ENCODE data around the gene SAP30BP.
A peak's percentile ranks its signal among the peaks of the same experiment; 100 is the strongest.

SAP30BP gene

GRCh38 chr17:75666959-75667790 is at the start of gene SAP30BP, which contains the start of gene RECQL5:
Gene SAP30BP (plus strand): TSS chr17:75667338. CDS start chr17:75667373, 35 bp downstream.
Gene RECQL5 (minus strand): TSS chr17:75667154. CDS start chr17:75666557, 597 bp downstream.
- DNase-seq, result peak; percentile 99

- no peak for DNase-seq
These were observed 49.5 kb upstream of the SAP30BP start for GRCh38 chr17:75617675-75618074.

GRCh38 chr17:75619506-75620431 is 47.4 kb upstream of the SAP30BP start:
- DNase-seq, result no peak

- DNase-seq, result no peak
These were observed 45.6 kb upstream of the SAP30BP start for GRCh38 chr17:75621489-75621888.

- no peak for DNase-seq
These were observed 45.1 kb upstream of the SAP30BP start for GRCh38 chr17:75622076-75622475.

GRCh38 chr17:75622771-75623273 is 44.3 kb upstream of the SAP30BP start:
- DNase-seq, result no peak

GRCh38 chr17:75623386-75623785 is 43.8 kb upstream of the SAP30BP start:
- DNase-seq, result no peak

GRCh38 chr17:75624021-75624420 is 43.1 kb upstream of the SAP30BP start:
- no peak for DNase-seq

- no peak for DNase-seq
These were observed 42.3 kb upstream of the SAP30BP start for GRCh38 chr17:75624714-75625345.

GRCh38 chr17:75625813-75626486 is 41.2 kb upstream of the SAP30BP start:
- peak; percentile 64 for DNase-seq

GRCh38 chr17:75626496-75627038 is 40.6 kb upstream of the SAP30BP start:
- DNase-seq, result no peak

GRCh38 chr17:75627094-75627493 is 40.0 kb upstream of the SAP30BP start:
- DNase-seq, result no peak

GRCh38 chr17:75628425-75628824 is 38.7 kb upstream of the SAP30BP start:
- no peak for DNase-seq

- DNase-seq, result no peak
These were observed 38.0 kb upstream of the SAP30BP start for GRCh38 chr17:75629157-75629556.

- no peak for DNase-seq
These were observed 36.8 kb upstream of the SAP30BP start for GRCh38 chr17:75630071-75630917.

- no peak for DNase-seq
These were observed 35.8 kb upstream of the SAP30BP start for GRCh38 chr17:75631353-75631752.

GRCh38 chr17:75632428-75632827 is 34.7 kb upstream of the SAP30BP start:
- no peak for DNase-seq

- DNase-seq, result peak; percentile 97
These were observed 34.2 kb upstream of the SAP30BP start, which contains the start of gene SMIM5 for GRCh38 chr17:75632863-75633485. Gene SMIM5 (plus strand): TSS chr17:75633434. CDS start chr17:75640202, 6,768 bp downstream.

GRCh38 chr17:75633486-75634375 is 33.4 kb upstream of the SAP30BP start:
- DNase-seq, result peak; percentile 68
